Fibroblast of pulmonary artery (primary cell): Measurements from ENCODE around the gene POMC.
A peak's percentile ranks its signal among the peaks of the same experiment; 100 is the strongest.
"Not testable (repeated sequence)": the region's sequence is repeated elsewhere in the genome, so short reads cannot be mapped to it uniquely, and the experiment has no call there.

Source experiments
- DNase-seq: peaks from one replicate; pipeline ENCODE4 v3.0.0-alpha.2; 2010; ENCODE audit warnings: low read depth
- H3K4me3 ChIP-seq: replicated peaks from 2 replicates; pipeline ENCODE4 v1.5.1; 2011; ENCODE audit warnings: low read depth, mild to moderate bottlenecking, control low read depth, low read length, moderate library complexity
- CTCF ChIP-seq: IDR thresholded peaks from 2 replicates; pipeline ENCODE4 v1.5.1; 2011; ENCODE audit warnings: mild to moderate bottlenecking, control low read depth, low read length, inconsistent platforms; ENCODE audit errors: missing control alignments

POMC gene

GRCh38 chr2:25168256-25169072 is at the start of gene POMC:
Gene POMC, minus strand, starts transcription at chr2:25168580. Its CDS starts 3,808 bp downstream, at chr2:25164772.
- DNase-seq: peak; percentile 30
- H3K4me3 ChIP-seq: peak within 1 kb of the TSS; percentile 38
- TF ChIP-seq CTCF: no peak

GRCh38 chr2:25218100-25218499 is 49.7 kb upstream of the POMC start:
- DNase-seq: no peak
- H3K4me3 ChIP-seq: no peak overlapping the region
- no peak for TF ChIP-seq CTCF

- peak overlapping the region; percentile 59 for H3K4me3 ChIP-seq
- no peak for TF ChIP-seq CTCF
- peak; percentile 68 for DNase-seq
Measured at GRCh38 chr2:25215948-25216679, 47.7 kb upstream of the POMC start.

GRCh38 chr2:25215232-25215631 is 46.9 kb upstream of the POMC start:
- H3K4me3 ChIP-seq: no peak overlapping the region
- TF ChIP-seq CTCF: no peak
- DNase-seq: no peak

- no peak for TF ChIP-seq CTCF
- DNase-seq: no peak
- no peak overlapping the region for H3K4me3 ChIP-seq
Measured at GRCh38 chr2:25213229-25213628, 44.8 kb upstream of the POMC start.

GRCh38 chr2:25210923-25211322 is 42.5 kb upstream of the POMC start:
- not testable (repeated sequence) for H3K4me3 ChIP-seq, DNase-seq

GRCh38 chr2:25207078-25207545 is 38.7 kb upstream of the POMC start:
- H3K4me3 ChIP-seq: no peak overlapping the region
- no peak for DNase-seq
- no peak for TF ChIP-seq CTCF
